ENCODE data around the gene MPP2. TPM values are rescaled to one million over a fixed set of nuclear protein-coding genes. Genes with fewer than 3 reads are reported as not detected.

MPP2 gene
- total and polyA plus RNA-seq, 9 of the 15 experiments (the other 6 are each of a cell fraction or from before 2014, with no cell fraction given): 0.04 to 1.0 (median 0.24) TPM

GRCh38 chr17:43855061-43855460, 52.3 kb downstream of the MPP2 start:
- Histone ChIP-seq H3K9ac (ENCODE audit: insufficient read depth in 1 of 2, low read depth in 2 of 2, low read length in 2 of 2) (no peak overlapping the region), H3K27me3 (ENCODE audit: control insufficient read depth in 2 of 2, insufficient read depth in 2 of 2, low read length in 2 of 2) (peaks cover 36 to 87% of the 10 kb centered on the region in 2 experiments; a peak in 4 of 5 replicates), H3K4me2 (ENCODE audit: insufficient read depth, low read length) (no peak overlapping the region), H3K4me1 (replicated peaks in 1 of 2; ENCODE audit: control insufficient read depth in 2 of 2, insufficient read depth in 2 of 2, low read length in 2 of 2) (no peaks in the 10 kb centered on the region; a peak in 1 of 5 replicates), H3K9me3 (replicated peaks; ENCODE audit: control insufficient read depth, insufficient read depth, low read depth, low read length) (no peaks in the 10 kb centered on the region), H4K20me1 (replicated peaks; ENCODE audit: control insufficient read depth, insufficient read depth, low read length) (peaks cover 3% of the 10 kb centered on the region; the same call in 1 of the 2 replicates), H3K4me3 (no peak overlapping the region), H3K27ac (ENCODE audit: extremely low read depth, low read depth, low read length) (no peak overlapping the region), H3K9me1 (ENCODE audit: control insufficient read depth, insufficient read depth, low read length) (no peaks in the 10 kb centered on the region), H3K79me2 (ENCODE audit: control insufficient read depth, insufficient read depth, low read length) (no peaks in the 10 kb centered on the region), H3K36me3 (ENCODE audit: control insufficient read depth, insufficient read depth, low read length) (no peaks in the 10 kb centered on the region), H2AFZ (ENCODE audit: low read depth, low read length) (no peak overlapping the region)
- ChIA-PET POLR2A (interaction anchor here (0.7 kb wide), 1 partner anchor 28 kb away, joined by 3 read pairs; no protein-coding TSS in a partner anchor), CTCF (ENCODE audit: low intra/inter-chr PET ratio) (no interaction called here)
- in situ Hi-C loops (cut with MboI): no loop called here
- 0% methylated on average over 9 of the region's 9 CpGs for WGBS (ENCODE audit: insufficient coverage, low coverage, missing lambda C conversion rate)
- intact Hi-C loops (cut with micrococcal nuclease): no loop called here
- ATAC-seq (no peak), DNase-seq (ENCODE audit: extremely low read depth in 1 of 4, low spot score in 3 of 4) (no peak), FAIRE-seq (no peak)
- no TSS peak for BruUV-seq (replicated peaks)
- no peak for TF ChIP-seq SFPQ (IDR thresholded peaks at IDR 0.05; ENCODE audit: low read depth, low read length)
- TF ChIP-seq TAL1 (IDR thresholded peaks at IDR 0.05): no peak
- TF ChIP-seq JUN (IDR thresholded peaks at IDR 0.05; ENCODE audit: borderline replicate concordance, low read depth, low read length): no peak
- TF ChIP-seq JUN (CRISPR knock-in tag; IDR thresholded peaks at IDR 0.05; ENCODE audit: borderline replicate concordance): no peak
- TF ChIP-seq, protein P1, sequence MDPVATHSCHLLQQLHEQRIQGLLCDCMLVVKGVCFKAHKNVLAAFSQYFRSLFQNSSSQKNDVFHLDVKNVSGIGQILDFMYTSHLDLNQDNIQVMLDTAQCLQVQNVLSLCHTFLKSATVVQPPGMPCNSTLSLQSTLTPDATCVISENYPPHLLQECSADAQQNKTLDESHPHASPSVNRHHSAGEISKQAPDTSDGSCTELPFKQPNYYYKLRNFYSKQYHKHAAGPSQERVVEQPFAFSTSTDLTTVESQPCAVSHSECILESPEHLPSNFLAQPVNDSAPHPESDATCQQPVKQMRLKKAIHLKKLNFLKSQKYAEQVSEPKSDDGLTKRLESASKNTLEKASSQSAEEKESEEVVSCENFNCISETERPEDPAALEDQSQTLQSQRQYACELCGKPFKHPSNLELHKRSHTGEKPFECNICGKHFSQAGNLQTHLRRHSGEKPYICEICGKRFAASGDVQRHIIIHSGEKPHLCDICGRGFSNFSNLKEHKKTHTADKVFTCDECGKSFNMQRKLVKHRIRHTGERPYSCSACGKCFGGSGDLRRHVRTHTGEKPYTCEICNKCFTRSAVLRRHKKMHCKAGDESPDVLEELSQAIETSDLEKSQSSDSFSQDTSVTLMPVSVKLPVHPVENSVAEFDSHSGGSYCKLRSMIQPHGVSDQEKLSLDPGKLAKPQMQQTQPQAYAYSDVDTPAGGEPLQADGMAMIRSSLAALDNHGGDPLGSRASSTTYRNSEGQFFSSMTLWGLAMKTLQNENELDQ (CRISPR knock-in tag; IDR thresholded peaks at IDR 0.05; ENCODE audit: borderline replicate concordance): no peak
- no peak for TF ChIP-seq DACH1 (IDR thresholded peaks at IDR 0.05; ENCODE audit: partially characterized antibody)
- TF ChIP-seq BDP1 (IDR thresholded peaks at IDR 0.05; ENCODE audit: insufficient read depth, insufficient read length): no peak
- TF ChIP-seq HNRNPK (IDR thresholded peaks at IDR 0.05; ENCODE audit: low read depth, low read length, poor library complexity, severe bottlenecking): no peak
- TF ChIP-seq HMBOX1 (IDR thresholded peaks at IDR 0.05): no peak
- no peak for TF ChIP-seq ELF2 (CRISPR knock-in tag; IDR thresholded peaks at IDR 0.05)
- no peak for TF ChIP-seq BRD9 (IDR thresholded peaks at IDR 0.05; ENCODE audit: low read depth, partially characterized antibody)
- no peak for TF ChIP-seq ZNF431 (CRISPR knock-in tag; IDR thresholded peaks at IDR 0.05)
- no peak for TF ChIP-seq NRF1 (conservative IDR thresholded peaks at IDR 0.05 in 1 of 2, IDR thresholded peaks at IDR 0.05 in 1 of 2)
- no peak for TF ChIP-seq ZNF592 (IDR thresholded peaks at IDR 0.05)

Data from K562 (cell line).